ENCODE results near the gene SRSF9.
"Not testable (repeated sequence)": the region's sequence is repeated elsewhere in the genome, so short reads cannot be mapped to it uniquely, and the experiment has no call there.

The SRSF9 gene

GRCh38 chr12:120446844-120447178 is 22.7 kb downstream of the SRSF9 start:
- not testable (repeated sequence) for DNase-seq

GRCh38 chr12:120445911-120446843 is 23.4 kb downstream of the SRSF9 start, which contains the start of the genes GATC and TRIAP1:
TSS of gene GATC (plus strand) at chr12:120446444. CDS start at chr12:120446481, 37 bp downstream.
TSS of gene TRIAP1 (minus strand) at chr12:120446384. CDS start at chr12:120446372, 12 bp downstream.
- peak; percentile 18 for DNase-seq

GRCh38 chr12:120444676-120445075 is 24.9 kb downstream of the SRSF9 start:
- no peak for DNase-seq

- peak; percentile 24 for DNase-seq
Observed at GRCh38 chr12:120439646-120440247, 29.8 kb downstream of the SRSF9 start.

GRCh38 chr12:120438495-120439198 is 30.9 kb downstream of the SRSF9 start:
- DNase-seq: no peak

- DNase-seq: peak; percentile 96
Observed at GRCh38 chr12:120437735-120438494, 31.6 kb downstream of the SRSF9 start, which contains the start of gene COX6A1. TSS of gene COX6A1 (plus strand) at chr12:120438113. CDS start at chr12:120438127, 14 bp downstream.

- no peak for DNase-seq
Observed at GRCh38 chr12:120432772-120433525, 36.6 kb downstream of the SRSF9 start.

GRCh38 chr12:120429368-120429767 is 40.2 kb downstream of the SRSF9 start:
- DNase-seq: no peak

- DNase-seq: no peak
Observed at GRCh38 chr12:120428597-120429229, 40.8 kb downstream of the SRSF9 start.

- DNase-seq: no peak
Observed at GRCh38 chr12:120425797-120426196, 43.8 kb downstream of the SRSF9 start.

- no peak for DNase-seq
Observed at GRCh38 chr12:120422892-120423456, 46.6 kb downstream of the SRSF9 start.

- no peak for DNase-seq
Observed at GRCh38 chr12:120421701-120422100, 47.8 kb downstream of the SRSF9 start.

- no peak for DNase-seq
Observed at GRCh38 chr12:120417917-120418580, 51.5 kb downstream of the SRSF9 start.

GRCh38 chr12:120416490-120417216 is 52.9 kb downstream of the SRSF9 start:
- peak; percentile 8 for DNase-seq

GRCh38 chr12:120413901-120414695 is 55.5 kb downstream of the SRSF9 start:
- no peak for DNase-seq

GRCh38 chr12:120412421-120412820 is 57.1 kb downstream of the SRSF9 start:
- DNase-seq: peak; percentile 6
